Stomach (tissue), 4 donors: ENCODE measurements around the gene OCA2.
"Not testable (repeated sequence)": the region's sequence is repeated elsewhere in the genome, so short reads cannot be mapped to it uniquely, and the experiment has no call there.

Experiments used
- CTCF ChIP-seq, 7 experiments: fragments of 450-650 bp in 4 of 7; fragments of 200-600 bp in 3 of 7; sonication (generic) in 3 of 7; IDR thresholded peaks; one replicate each; pipeline ENCODE4 v1.5.1; 2016 to 2019; ENCODE audit warnings: antibody characterized with exemption in 7 of 7, control low read depth in 2 of 7, mild to moderate bottlenecking in 1 of 7
- EP300 ChIP-seq: sonication (generic); formaldehyde crosslinking; IDR thresholded peaks from one replicate; pipeline ENCODE4 v1.6.1; 2017; ENCODE audit warnings: antibody characterized with exemption
- POLR2A ChIP-seq, 4 donors: fragments of 450-650 bp; IDR thresholded peaks; one replicate each; pipeline ENCODE4 v1.6.1; 2016; ENCODE audit warnings: antibody characterized with exemption in 4 of 4, control low read depth in 2 of 4, mild to moderate bottlenecking in 1 of 4, moderate library complexity in 1 of 4
- POLR2AphosphoS5 ChIP-seq, 3 donors: sonication (generic); formaldehyde crosslinking; IDR thresholded peaks; one replicate each; pipeline ENCODE4 v1.6.1; 2016; ENCODE audit warnings: antibody characterized with exemption in 3 of 3

- not testable (repeated sequence) for TF ChIP-seq CTCF (IDR thresholded peaks at IDR 0.05); EP300; POLR2A (IDR thresholded peaks at IDR 0.05); POLR2AphosphoS5 (IDR thresholded peaks at IDR 0.05)
Observed at GRCh38 chr15:27848936-27849335, 250.2 kb downstream of the OCA2 start.
